ENCODE data around the gene SOAT2.
"Not testable (repeated sequence)": the region's sequence is repeated elsewhere in the genome, so short reads cannot be mapped to it uniquely, and the experiment has no call there.

SOAT2 gene

DNA sequence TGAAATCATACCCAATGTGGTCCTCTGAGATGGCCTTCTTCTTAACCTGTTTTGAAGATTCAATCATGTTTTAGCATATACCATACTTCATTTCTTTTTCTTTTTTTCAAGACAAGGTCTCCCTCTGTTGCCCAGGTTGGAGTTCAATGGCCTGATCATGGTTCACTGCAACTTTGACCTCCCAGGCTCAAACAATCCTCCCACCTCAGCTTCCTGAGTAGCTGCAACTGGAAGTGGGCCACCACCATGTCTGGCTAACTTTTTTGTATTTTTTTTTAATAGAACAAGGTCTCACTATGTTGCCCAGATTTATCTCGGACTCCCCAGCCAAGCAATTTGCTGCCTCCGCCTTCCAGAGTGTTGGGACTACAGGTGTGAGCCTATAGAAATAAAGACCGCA, 30.4 kb downstream of the SOAT2 start:
- no peak for DNase-seq (ENCODE audit: extremely low read depth in 1 of 2, low read depth in 1 of 2)

- DNase-seq (ENCODE audit: extremely low read depth in 1 of 2, low read depth in 1 of 2), result no peak
Measured at GRCh38 chr12:53143355-53143754, 40.1 kb downstream of the SOAT2 start.

DNA sequence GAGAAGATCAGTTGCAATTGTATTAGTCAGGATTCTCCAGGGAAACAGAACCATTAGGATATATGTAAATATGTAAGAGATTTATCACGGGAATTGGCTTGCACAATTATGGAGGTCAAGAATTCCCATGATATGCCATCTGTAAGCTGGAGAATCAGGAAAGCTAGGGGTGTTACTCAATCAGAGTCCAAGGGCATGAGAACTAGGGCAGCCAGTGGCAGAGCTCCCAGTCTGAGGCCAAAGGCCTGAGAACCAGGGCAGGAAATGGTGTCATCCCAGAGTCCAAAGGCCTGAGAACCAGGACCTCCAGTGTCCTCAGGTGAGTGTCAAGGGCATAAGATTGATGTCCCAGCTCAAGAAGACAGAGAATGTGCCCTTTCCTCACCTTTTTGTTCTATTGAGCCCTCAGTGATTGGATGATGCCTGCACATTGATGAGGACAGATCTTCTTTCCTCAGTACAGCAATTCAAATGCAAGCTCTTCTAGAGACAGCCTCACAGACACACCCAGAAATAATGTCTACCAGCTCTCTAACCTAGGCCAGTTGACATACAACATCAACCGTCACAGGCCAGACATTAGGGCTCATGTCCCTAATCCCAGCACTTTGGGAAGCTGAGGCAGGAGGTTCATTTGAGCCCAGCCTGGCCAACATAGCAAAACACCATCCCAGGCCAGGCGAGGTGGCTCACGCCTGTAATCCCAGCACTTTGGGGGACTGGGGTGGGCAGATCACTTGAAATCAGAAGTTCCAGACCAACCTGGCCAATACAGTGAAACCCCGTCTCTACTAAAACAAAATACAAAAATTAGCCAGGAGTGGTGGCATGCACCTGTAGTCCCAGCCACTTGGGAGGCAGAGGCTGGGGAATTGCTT, 42.3 kb downstream of the SOAT2 start:
- no peak for DNase-seq (ENCODE audit: extremely low read depth in 1 of 2, low read depth in 1 of 2)

GRCh38 chr12:53147181-53147580, 43.9 kb downstream of the SOAT2 start:
- DNase-seq (ENCODE audit: extremely low read depth in 1 of 2, low read depth in 1 of 2), result no peak

- DNase-seq (ENCODE audit: extremely low read depth in 1 of 2, low read depth in 1 of 2), result no peak
Measured at GRCh38 chr12:53147653-53148052, 44.4 kb downstream of the SOAT2 start.

- no peak for DNase-seq (ENCODE audit: extremely low read depth in 1 of 2, low read depth in 1 of 2)
Measured at GRCh38 chr12:53151039-53151438, 47.8 kb downstream of the SOAT2 start.

GRCh38 chr12:53152390-53152789, 49.1 kb downstream of the SOAT2 start:
- no peak for DNase-seq (ENCODE audit: extremely low read depth in 1 of 2, low read depth in 1 of 2)

DNA sequence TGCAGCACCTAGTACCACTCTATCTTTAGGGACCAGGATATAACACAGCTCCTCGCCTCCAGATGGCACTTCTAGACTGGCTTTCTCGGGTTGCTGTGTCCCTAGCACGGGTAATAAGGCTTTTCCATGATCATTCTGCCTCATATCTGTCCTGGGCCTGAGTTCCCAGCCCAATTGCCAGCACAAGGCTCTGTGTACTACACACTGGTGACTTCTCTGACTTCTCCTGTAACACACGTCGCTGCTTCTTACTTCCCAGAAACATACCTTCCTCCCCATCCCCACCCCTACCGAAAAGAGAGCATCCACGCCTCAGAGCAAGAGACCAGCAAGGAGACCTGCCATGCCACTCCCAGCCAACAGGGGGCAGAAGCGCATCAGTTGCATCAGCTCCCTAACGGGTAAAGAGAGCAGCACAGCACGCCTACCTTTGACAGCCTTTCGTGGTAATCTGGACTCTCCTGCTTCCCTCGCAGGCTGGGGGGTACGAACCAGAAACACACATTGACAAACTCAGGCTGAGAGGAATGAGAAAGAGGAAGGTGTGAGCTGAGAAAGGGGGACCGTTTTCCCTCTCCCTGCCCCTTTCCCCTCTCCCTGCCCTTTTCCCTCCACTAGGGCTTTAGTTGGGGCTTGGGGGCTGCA, 56.0 kb downstream of the SOAT2 start:
- DNase-seq (ENCODE audit: extremely low read depth in 1 of 2, low read depth in 1 of 2), result peak; percentile 79 to 81

GRCh38 chr12:53160000-53160399, 56.7 kb downstream of the SOAT2 start:
- no peak for DNase-seq (ENCODE audit: extremely low read depth in 1 of 2, low read depth in 1 of 2)

DNA sequence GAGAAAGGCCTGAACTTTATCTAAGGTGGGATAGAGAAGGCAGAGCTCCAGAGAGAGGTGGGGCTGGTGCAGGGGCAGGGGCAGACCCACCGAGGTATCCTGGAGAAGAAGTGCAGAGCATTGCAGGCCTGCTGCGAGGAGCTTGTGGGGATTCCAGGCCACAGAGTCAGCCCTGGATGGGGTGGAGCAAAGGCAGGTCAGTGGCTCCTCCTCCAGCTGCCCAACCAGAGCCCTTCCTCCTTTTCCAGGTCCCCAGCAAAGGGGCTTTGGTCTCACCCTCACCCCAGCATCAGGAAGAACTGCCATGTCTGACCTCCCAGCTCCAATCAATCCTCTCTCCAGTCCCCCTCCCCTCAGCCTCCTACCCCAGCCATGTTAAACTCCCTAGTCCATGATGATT, 57.4 kb downstream of the SOAT2 start:
- no peak for DNase-seq (ENCODE audit: extremely low read depth in 1 of 2, low read depth in 1 of 2)

GRCh38 chr12:53161119-53161911, 58.0 kb downstream of the SOAT2 start:
- DNase-seq (ENCODE audit: extremely low read depth in 1 of 2, low read depth in 1 of 2), result no peak

DNA sequence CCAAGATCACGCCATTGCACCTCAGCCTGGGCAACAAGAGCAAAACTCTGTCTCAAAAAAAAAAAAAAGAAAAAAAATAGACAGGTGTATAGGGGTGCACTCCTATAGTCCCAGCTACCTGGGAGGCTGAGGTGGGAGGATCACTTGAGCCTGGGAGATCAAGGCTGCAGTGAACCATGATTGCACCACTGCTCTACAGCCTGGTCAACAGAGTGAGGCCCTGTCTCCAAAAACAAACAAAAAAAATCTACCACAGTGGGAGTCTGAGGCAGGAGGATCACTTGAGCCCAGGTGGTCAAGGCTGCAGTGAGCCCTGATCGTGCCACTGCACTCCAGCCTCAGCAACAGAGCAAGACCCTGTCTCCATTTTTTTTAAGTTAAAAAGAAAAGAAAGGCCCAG, 59.7 kb downstream of the SOAT2 start:
- not testable (repeated sequence) for DNase-seq (ENCODE audit: extremely low read depth in 1 of 2, low read depth in 1 of 2)

GRCh38 chr12:53166837-53167236, 63.6 kb downstream of the SOAT2 start:
- no peak for DNase-seq (ENCODE audit: extremely low read depth in 1 of 2, low read depth in 1 of 2)

DNA sequence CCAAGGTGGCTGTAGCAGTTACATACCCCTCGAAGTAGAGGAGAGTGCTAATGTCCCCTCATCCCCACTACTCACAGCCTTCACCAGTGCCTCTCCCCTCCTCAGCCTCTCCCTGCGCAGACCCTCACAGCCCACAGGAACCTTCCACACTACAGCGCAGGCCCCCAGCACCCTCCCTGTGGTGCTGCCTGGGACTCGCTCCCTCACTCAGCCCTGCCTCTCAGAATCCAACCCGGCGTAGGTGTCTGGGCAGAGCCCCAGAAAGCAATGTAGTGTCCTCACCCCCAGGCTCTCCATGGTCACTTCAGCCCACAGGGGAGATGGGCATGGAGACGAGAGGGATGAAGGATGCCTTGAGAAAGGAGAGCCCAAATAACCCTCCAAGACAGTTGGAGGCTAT, 66.4 kb downstream of the SOAT2 start:
- DNase-seq (ENCODE audit: extremely low read depth in 1 of 2, low read depth in 1 of 2), result no peak

GRCh38 chr12:53170215-53170614, 66.9 kb downstream of the SOAT2 start:
- no peak for DNase-seq (ENCODE audit: extremely low read depth in 1 of 2, low read depth in 1 of 2)

DNA sequence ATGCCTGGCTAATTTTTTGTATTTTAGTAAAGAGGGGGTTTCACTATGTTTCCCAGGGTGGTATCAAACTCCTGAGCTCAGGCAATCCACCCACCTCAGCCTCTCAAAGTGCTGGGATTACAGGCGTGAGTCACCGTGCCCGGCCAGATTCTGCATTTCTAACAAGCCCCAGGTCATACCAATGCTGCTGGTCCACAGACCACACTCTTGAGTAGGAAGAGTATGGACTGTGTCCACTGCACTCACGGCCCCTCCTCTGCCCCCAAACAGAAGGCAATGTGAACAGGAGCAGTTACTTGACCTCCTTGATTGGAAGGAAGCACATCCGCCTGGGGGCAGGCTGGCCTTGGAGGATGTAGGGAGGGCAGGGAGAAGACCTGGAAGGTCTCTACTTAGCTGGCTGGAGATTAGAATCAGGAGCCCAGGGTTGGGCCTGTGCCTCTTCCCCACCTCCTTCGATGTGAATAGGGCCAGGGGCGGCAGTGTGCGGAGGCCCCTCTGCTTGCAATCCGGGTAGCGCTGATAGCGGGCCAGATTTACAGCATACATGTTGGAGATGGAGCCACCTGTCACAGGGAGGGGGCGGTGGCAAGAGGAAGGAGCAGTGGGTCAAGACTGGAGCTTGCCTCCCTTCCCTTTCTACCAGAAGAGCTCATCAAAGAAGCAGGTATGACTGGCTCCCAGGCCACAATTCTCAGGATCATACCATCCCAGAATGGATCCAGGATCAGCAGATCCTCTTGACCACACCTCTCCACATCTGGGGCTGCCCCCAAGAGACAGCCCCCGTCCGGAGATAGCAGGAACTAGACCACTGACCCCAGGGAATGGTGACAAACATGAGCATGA, 67.8 kb downstream of the SOAT2 start:
- no peak for DNase-seq (ENCODE audit: extremely low read depth in 1 of 2, low read depth in 1 of 2)

DNA sequence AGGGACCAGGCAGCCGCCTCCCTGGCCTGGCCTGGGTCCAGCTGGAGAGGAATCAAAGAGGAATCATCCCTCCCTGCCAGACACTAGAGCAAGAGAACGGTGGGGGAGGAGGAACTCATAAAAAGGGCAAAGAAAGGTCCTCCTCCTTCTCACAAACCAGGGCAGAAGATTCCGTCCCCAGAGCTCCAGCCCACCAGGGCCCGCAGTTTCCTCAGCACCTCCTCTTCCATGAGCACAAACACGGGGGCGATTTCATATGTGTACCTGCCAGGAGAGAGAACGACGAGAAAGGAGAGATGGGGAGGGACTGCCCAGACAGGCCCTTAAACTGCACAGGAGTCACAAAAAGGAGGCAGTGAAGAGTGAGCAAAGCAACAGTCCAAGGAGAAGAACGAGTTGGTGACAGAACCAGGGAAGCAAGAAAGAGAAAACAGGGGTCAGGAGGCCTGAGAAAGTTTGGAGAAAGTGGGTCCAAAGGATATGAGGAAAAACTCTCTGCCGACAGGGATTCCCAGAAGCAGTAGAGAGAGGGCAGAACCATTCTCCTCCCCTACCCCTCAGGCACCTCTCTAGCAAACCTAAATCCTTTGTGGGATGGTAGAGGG, 68.5 kb downstream of the SOAT2 start:
- no peak for DNase-seq (ENCODE audit: extremely low read depth in 1 of 2, low read depth in 1 of 2)

DNA sequence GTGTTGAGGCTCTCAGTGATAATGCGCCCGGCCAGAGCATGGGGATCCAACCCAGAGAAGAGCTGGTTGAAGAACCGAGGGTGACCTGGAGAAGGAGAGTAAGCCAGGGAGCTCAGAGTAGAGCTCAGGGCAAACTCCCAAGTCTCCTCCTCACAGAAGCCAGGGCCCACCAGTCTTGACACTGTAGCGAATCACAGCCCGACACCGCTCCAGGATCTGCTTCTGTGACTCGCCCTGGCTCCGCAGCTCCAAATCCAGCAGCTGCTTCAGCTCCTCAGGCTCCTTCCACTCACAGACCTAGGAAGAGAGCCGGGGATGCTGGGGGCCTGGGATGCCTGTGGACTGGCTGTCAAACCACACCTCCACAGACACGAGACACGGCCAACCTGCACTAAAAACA, 69.1 kb downstream of the SOAT2 start:
- DNase-seq (ENCODE audit: extremely low read depth in 1 of 2, low read depth in 1 of 2), result no peak

- DNase-seq (ENCODE audit: extremely low read depth in 1 of 2, low read depth in 1 of 2), result no peak
Measured at GRCh38 chr12:53173085-53173715, 69.9 kb downstream of the SOAT2 start.
